ENCODE data around the gene RFX8. TPM values are rescaled to one million over a fixed set of nuclear protein-coding genes. Genes with fewer than 3 reads are reported as not detected.

The RFX8 gene
- polyA plus RNA-seq, 1 of the 3 experiments (the other 2 are of a cell fraction), result 0.07 TPM

GRCh38 chr2:101426822-101427221, 48.1 kb downstream of the RFX8 start (continued):
- TF ChIP-seq REST (IDR thresholded peaks at IDR 0.05; ENCODE audit: low read depth, low read length) (no peak), TCF12 (IDR thresholded peaks at IDR 0.05) (no peak), EP300 (IDR thresholded peaks at IDR 0.05; ENCODE audit: borderline replicate concordance in 1 of 2, low read depth in 1 of 2, low read length in 1 of 2) (no peak), SMC3 (IDR thresholded peaks at IDR 0.05; ENCODE audit: low read depth, low read length) (no peak)

- no peak overlapping the region for H3K9ac ChIP-seq
- H3K36me3 ChIP-seq (replicated peaks in 1 of 2; ENCODE audit: control insufficient read depth in 1 of 2, insufficient read depth in 2 of 2, low read length in 1 of 2), result no peaks in the 10 kb centered on the region
- no peak overlapping the region for H3K4me3 ChIP-seq (ENCODE audit: low read depth in 2 of 2, low read length in 1 of 2)
- ChIA-PET CTCF (interaction anchor here (1.1 to 1.3 kb wide), 2 partner anchors 98 to 412 kb away, joined by 4 read pairs; no protein-coding TSS in a partner anchor), POLR2A (interaction anchor here (0.6 kb wide), 1 partner anchor 354 kb away, joined by 3 read pairs; no protein-coding TSS in a partner anchor)
- DNase-seq, result no peak
- no peaks in the 10 kb centered on the region for H3K4me1 ChIP-seq (ENCODE audit: control insufficient read depth in 1 of 2, insufficient read depth in 2 of 2, low read depth in 1 of 2, low read length in 1 of 2)
- TF ChIP-seq MAX (IDR thresholded peaks at IDR 0.05; ENCODE audit: low read depth), result no peak
- H3K27me3 ChIP-seq (ENCODE audit: insufficient read depth), result no peaks in the 10 kb centered on the region
- no peak overlapping the region for H3K4me2 ChIP-seq
- H3K9me2 ChIP-seq, result no peaks in the 10 kb centered on the region
- H3K9me3 ChIP-seq, result no peaks in the 10 kb centered on the region
- H3K79me2 ChIP-seq (ENCODE audit: insufficient read depth), result no peaks in the 10 kb centered on the region
- H3F3A ChIP-seq (replicated peaks; ENCODE audit: insufficient read depth), result no peaks in the 10 kb centered on the region
- H4K20me1 ChIP-seq (ENCODE audit: insufficient read depth), result no peaks in the 10 kb centered on the region
- no peak overlapping the region for H2AFZ ChIP-seq (ENCODE audit: low read depth)
- no peak overlapping the region for H3K27ac ChIP-seq (ENCODE audit: low read depth in 2 of 2, low read length in 1 of 2)
- 78% methylated on average over 4 of the region's 4 CpGs for WGBS (ENCODE audit: low lambda C conversion rate)
These were observed 54.3 kb downstream of the RFX8 start for GRCh38 chr2:101420623-101421022.

GRCh38 chr2:101419096-101419663, 55.7 kb downstream of the RFX8 start:
- no peaks in the 10 kb centered on the region for H3K79me2 ChIP-seq (ENCODE audit: insufficient read depth)
- H2AFZ ChIP-seq (ENCODE audit: low read depth), result no peak overlapping the region
- H3K9ac ChIP-seq, result no peak overlapping the region
- peak overlapping the region in 1 of 2 experiments; percentile 14; a peak in 1 of 4 replicates for H3K4me3 ChIP-seq (ENCODE audit: low read depth in 2 of 2, low read length in 1 of 2)
- ChIA-PET CTCF (interaction anchor here (0.5 to 2.7 kb wide), 52 partner anchors 9 to 587 kb away, joined by 3 to 21 read pairs (median 4); partner anchors contain the start of gene CREG2), POLR2A (interaction anchor here (1.0 kb wide), 1 partner anchor 278 kb away, joined by 4 read pairs; the partner anchor contains the start of gene MAP4K4)
- no peaks in the 10 kb centered on the region for H3K4me1 ChIP-seq (ENCODE audit: control insufficient read depth in 1 of 2, insufficient read depth in 2 of 2, low read depth in 1 of 2, low read length in 1 of 2)
- H4K20me1 ChIP-seq (ENCODE audit: insufficient read depth), result no peaks in the 10 kb centered on the region
- no peaks in the 10 kb centered on the region for H3F3A ChIP-seq (replicated peaks; ENCODE audit: insufficient read depth)
- H3K27me3 ChIP-seq (ENCODE audit: insufficient read depth), result no peaks in the 10 kb centered on the region
- H3K4me2 ChIP-seq, result no peak overlapping the region
- no peaks in the 10 kb centered on the region for H3K9me2 ChIP-seq
- no peak overlapping the region for H3K27ac ChIP-seq (ENCODE audit: low read depth in 2 of 2, low read length in 1 of 2)
- DNase-seq, result peak; percentile 69
- no peaks in the 10 kb centered on the region for H3K36me3 ChIP-seq (replicated peaks in 1 of 2; ENCODE audit: control insufficient read depth in 1 of 2, insufficient read depth in 2 of 2, low read length in 1 of 2)
- TF ChIP-seq SMC3 (IDR thresholded peaks at IDR 0.05; ENCODE audit: low read depth, low read length) (peak; percentile 82), JUND (IDR thresholded peaks at IDR 0.05) (no peak), CTCF (IDR thresholded peaks at IDR 0.05) (peak; percentile 84), RAD21 (IDR thresholded peaks at IDR 0.05; ENCODE audit: low read length) (peak; percentile 93), TEAD4 (IDR thresholded peaks at IDR 0.05; ENCODE audit: borderline replicate concordance, insufficient read depth) (no peak)
- WGBS (ENCODE audit: low lambda C conversion rate), result 87% methylated on average over 10 of the region's 10 CpGs
- no peaks in the 10 kb centered on the region for H3K9me3 ChIP-seq

Data from SK-N-SH (cell line).